Upper lobe of right lung (tissue), 1 donor: ENCODE measurements around the gene CDC42BPA. TPM values are rescaled to one million over a fixed set of nuclear protein-coding genes. Genes with fewer than 3 reads are reported as not detected.
A peak's percentile ranks its signal among the peaks of the same experiment; 100 is the strongest.
"Not testable (repeated sequence)": the region's sequence is repeated elsewhere in the genome, so short reads cannot be mapped to it uniquely, and the experiment has no call there.

Experiments
- ATAC-seq: fragments of 200-7000 bp; cut with Tn5 transposase; one replicate; pipeline ENCODE4 v1.9.1; 2020; ENCODE audit warnings: mild to moderate bottlenecking, moderate library complexity
- DNase-seq: peaks from one replicate; pipeline ENCODE4 v3.0.0-alpha.2; 2020
- H3K27ac ChIP-seq: fragments of 200-600 bp; one replicate; pipeline ENCODE4 v1.8.0; 2022
- H3K27me3 ChIP-seq: fragments of 200-600 bp; one replicate; pipeline ENCODE4 v1.8.0; 2022; ENCODE audit warnings: mild to moderate bottlenecking
- H3K36me3 ChIP-seq: fragments of 200-600 bp; one replicate; pipeline ENCODE4 v1.8.0; 2022
- H3K4me1 ChIP-seq: fragments of 200-600 bp; one replicate; pipeline ENCODE4 v1.8.0; 2022
- H3K4me3 ChIP-seq: fragments of 200-600 bp; one replicate; pipeline ENCODE4 v1.8.0; 2022; ENCODE audit warnings: mild to moderate bottlenecking
- H3K9me3 ChIP-seq: fragments of 200-600 bp; one replicate; pipeline ENCODE4 v1.8.0; 2022
- CTCF ChIP-seq: fragments of 200-600 bp; IDR thresholded peaks from one replicate; pipeline ENCODE4 v1.8.0; 2022; ENCODE audit warnings: antibody characterized with exemption
- intact Hi-C: fragments of 100-400 bp; cut with DNase I; formaldehyde crosslinking; loops from one replicate; pipeline ENCODE4 v1.11.0; 2022
- total RNA-seq: library from RNA; stranded (reverse); fragmentation: NEBNext Ultra II Directional; extraction: Animal tissue kit (Norgen Biotek cat#: 25700); gene quantifications from one replicate; pipeline ENCODE4 v1.2.1, GENCODE V29; 2021
- donor health status: DM: no; HTN: yes; CAD: no; lungs with severe emphysema.

CDC42BPA gene
- total RNA-seq, 1 donor from 2014 or later: 41.8 TPM

GRCh38 chr1:226956942-226957713 lies 361.2 kb downstream of the CDC42BPA start:
- ATAC-seq: no peak
- H3K27me3 ChIP-seq: no peaks in the 10 kb centered on the region
- DNase-seq: no peak
- intact Hi-C loops: no loop called here
- no peak overlapping the region for H3K27ac ChIP-seq
- peaks cover 3% of the 10 kb centered on the region for H3K4me1 ChIP-seq
- H3K9me3 ChIP-seq: no peaks in the 10 kb centered on the region
- H3K36me3 ChIP-seq: no peaks in the 10 kb centered on the region
- no peak overlapping the region for H3K4me3 ChIP-seq
- no peak for TF ChIP-seq CTCF

GRCh38 chr1:226955857-226956256 lies 362.4 kb downstream of the CDC42BPA start:
- H3K27ac ChIP-seq, H3K27me3 ChIP-seq, ATAC-seq, DNase-seq, H3K36me3 ChIP-seq, intact Hi-C loops, H3K9me3 ChIP-seq, H3K4me1 ChIP-seq, H3K4me3 ChIP-seq: not testable (repeated sequence)

DNA sequence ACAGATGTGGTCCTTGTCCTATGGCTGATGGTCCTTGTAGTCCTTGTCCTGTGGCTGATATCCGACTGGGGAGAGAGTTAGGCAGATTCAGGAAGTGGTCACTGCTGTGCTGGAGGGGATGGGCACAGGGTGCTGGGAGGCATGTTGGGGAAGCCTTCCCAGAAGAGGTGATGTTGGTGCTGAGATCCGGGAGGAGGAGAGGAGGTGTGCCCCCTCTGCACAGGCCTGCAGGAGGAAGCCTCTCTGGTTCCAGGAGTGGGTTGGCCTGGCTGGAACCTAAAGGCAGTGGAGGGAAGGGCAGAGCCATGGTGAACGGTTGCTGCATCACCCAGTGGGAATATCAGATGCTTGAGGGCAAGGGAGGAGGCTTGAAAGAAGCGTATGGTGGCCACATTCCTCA lies 363.5 kb downstream of the CDC42BPA start:
- Histone ChIP-seq H3K9me3 (no peaks in the 10 kb centered on the region), H3K27ac (no peak overlapping the region), H3K36me3 (peaks cover 3% of the 10 kb centered on the region), H3K4me3 (no peak overlapping the region), H3K4me1 (peaks cover 3% of the 10 kb centered on the region), H3K27me3 (no peaks in the 10 kb centered on the region)
- ATAC-seq (no peak), DNase-seq (no peak)
- no peak for TF ChIP-seq CTCF
- intact Hi-C loops: no loop called here

GRCh38 chr1:226954337-226954736 lies 364.0 kb downstream of the CDC42BPA start:
- H3K4me1 ChIP-seq: no peaks in the 10 kb centered on the region
- H3K9me3 ChIP-seq: no peaks in the 10 kb centered on the region
- no peak for DNase-seq
- no peaks in the 10 kb centered on the region for H3K27me3 ChIP-seq
- H3K4me3 ChIP-seq: no peak overlapping the region
- TF ChIP-seq CTCF: no peak
- H3K27ac ChIP-seq: no peak overlapping the region
- intact Hi-C loops: no loop called here
- H3K36me3 ChIP-seq: peaks cover 7% of the 10 kb centered on the region
- peak; percentile 63 for ATAC-seq

GRCh38 chr1:226953175-226953800 lies 365.0 kb downstream of the CDC42BPA start:
- TF ChIP-seq CTCF: no peak

GRCh38 chr1:226952118-226952441 lies 366.2 kb downstream of the CDC42BPA start:
- intact Hi-C loops: no loop called here
- no peak for ATAC-seq

More at GRCh38 chr1:226953175-226953800, 365.0 kb downstream of the CDC42BPA start:
- no peaks in the 10 kb centered on the region for H3K9me3 ChIP-seq
- H3K4me3 ChIP-seq: no peak overlapping the region
- DNase-seq (no peak), ATAC-seq (no peak)
- no peak overlapping the region for H3K27ac ChIP-seq
- H3K36me3 ChIP-seq: peaks cover 8% of the 10 kb centered on the region
- H3K27me3 ChIP-seq: no peaks in the 10 kb centered on the region
- intact Hi-C loops: no loop called here
- H3K4me1 ChIP-seq: no peaks in the 10 kb centered on the region

More at GRCh38 chr1:226952118-226952441, 366.2 kb downstream of the CDC42BPA start:
- DNase-seq: no peak
- Histone ChIP-seq H3K4me1 (no peaks in the 10 kb centered on the region), H3K9me3 (no peaks in the 10 kb centered on the region), H3K27me3 (no peaks in the 10 kb centered on the region), H3K27ac (no peak overlapping the region), H3K36me3 (peaks cover 8% of the 10 kb centered on the region), H3K4me3 (no peak overlapping the region)
- TF ChIP-seq CTCF: no peak
